Keratinocyte (primary cell): Measurements from ENCODE around the gene STK11. TPM values are rescaled to one million over a fixed set of nuclear protein-coding genes. Genes with fewer than 3 reads are reported as not detected.
A peak's percentile ranks its signal among the peaks of the same experiment; 100 is the strongest.

Source experiments
- DNase-seq: peaks from one replicate; pipeline ENCODE4 v3.0.0-alpha.2; 2011; ENCODE audit warnings: low read depth, missing footprints, low spot score
- FAIRE-seq: peaks from 2 replicates; lab custom pipeline; 2011; peaks lifted over from hg19 to GRCh38; lab: Jason Lieb, UNC
- H2AFZ ChIP-seq: 2 replicates; pipeline ENCODE4 v1.6.0; 2012; ENCODE audit warnings: low read length, control low read depth, inconsistent platforms; ENCODE audit not compliant: control insufficient read depth
- H3K27ac ChIP-seq: 2 replicates; pipeline ENCODE4 v1.5.1; 2011; ENCODE audit warnings: low read length; ENCODE audit not compliant: control insufficient read depth, insufficient read depth
- H3K27me3 ChIP-seq: 3 replicates; pipeline ENCODE4 v1.6.0; 2011; ENCODE audit warnings: low read length; ENCODE audit not compliant: control insufficient read depth, insufficient read depth; ENCODE audit errors: extremely low read depth
- H3K36me3 ChIP-seq, 2 experiments: 2 replicates in 1 of 2; 3 replicates in 1 of 2; pipeline ENCODE4 v1.5.1; 2011; ENCODE audit warnings: low read length in 2 of 2, mild to moderate bottlenecking in 1 of 2; ENCODE audit not compliant: control insufficient read depth in 2 of 2, insufficient read depth in 2 of 2; ENCODE audit errors: extremely low read depth in 1 of 2
- H3K4me1 ChIP-seq: 3 replicates; pipeline ENCODE4 v1.5.1; 2011; ENCODE audit warnings: low read length; ENCODE audit not compliant: control insufficient read depth, insufficient read depth; ENCODE audit errors: extremely low read depth
- H3K4me2 ChIP-seq: 3 replicates; pipeline ENCODE4 v1.6.0; 2011; ENCODE audit warnings: low read depth, low read length; ENCODE audit not compliant: control insufficient read depth, insufficient read depth; ENCODE audit errors: extremely low read depth
- H3K4me3 ChIP-seq, 3 experiments: fragments of 200-600 bp in 1 of 3; sonication (generic) in 1 of 3; 2 replicates in 2 of 3; 3 replicates in 1 of 3; pipeline ENCODE4 v1.5.1; 2011 to 2016; ENCODE audit warnings: low read length in 3 of 3, mild to moderate bottlenecking in 3 of 3, control low read depth in 2 of 3, inconsistent platforms in 1 of 3, low read depth in 1 of 3, mixed read lengths in 1 of 3, mixed run types in 1 of 3, moderate library complexity in 1 of 3; ENCODE audit not compliant: control insufficient read depth in 2 of 3, insufficient read depth in 2 of 3; ENCODE audit errors: extremely low read depth in 1 of 3
- H3K79me2 ChIP-seq: 2 replicates; pipeline ENCODE4 v1.6.0; 2012; ENCODE audit warnings: low read length; ENCODE audit not compliant: control insufficient read depth, insufficient read depth
- H3K9ac ChIP-seq: 3 replicates; pipeline ENCODE4 v1.6.0; 2011; ENCODE audit warnings: low read length; ENCODE audit not compliant: control insufficient read depth, insufficient read depth; ENCODE audit errors: extremely low read depth
- H3K9me1 ChIP-seq: 3 replicates; pipeline ENCODE4 v1.6.0; 2011; ENCODE audit warnings: low read length; ENCODE audit not compliant: control insufficient read depth, insufficient read depth; ENCODE audit errors: extremely low read depth
- H3K9me3 ChIP-seq: 2 replicates; pipeline ENCODE4 v1.5.1; 2012; ENCODE audit warnings: low read depth, low read length; ENCODE audit not compliant: control insufficient read depth
- H4K20me1 ChIP-seq: 3 replicates; pipeline ENCODE4 v1.6.0; 2011; ENCODE audit warnings: low read length; ENCODE audit not compliant: control insufficient read depth, insufficient read depth; ENCODE audit errors: extremely low read depth
- EZH2 ChIP-seq: IDR thresholded peaks from one replicate; pipeline ENCODE4 v1.6.1; 2012; ENCODE audit warnings: inconsistent platforms, mild to moderate bottlenecking, low read length, moderate library complexity
- dilution Hi-C: fragments of 300-500 bp; cut with MboI; formaldehyde crosslinking; loops from one replicate; pipeline ENCODE4 v1.7.0; 2020; ENCODE audit warnings: low sequenced_read_pairs; ENCODE audit not compliant: extremely low pct_ligation_motif_present
- polyA plus RNA-seq, 5 experiments: library from polyadenylated mRNA; depleted of rRNA in 3 of 5; stranded (reverse) in 3 of 5; stranded (forward) in 1 of 5; unstranded in 1 of 5; fragments of >200 nt; gene quantifications; 1 replicate in 1 of 5; 2 replicates in 3 of 5; 3 replicates in 1 of 5; pipeline versions ENCODE4 v1.2.1 to v1.2.3, GENCODE V29; 2011 to 2012; ENCODE audit warnings: missing spikeins in 2 of 5, low read depth in 1 of 5, low replicate concordance in 1 of 5
- TF ChIP-seq, protein P1 (sequence below), 3 experiments: IDR thresholded peaks in 1 of 3; conservative IDR thresholded peaks in 1 of 3; optimal IDR thresholded peaks in 1 of 3; 2 replicates in 2 of 3; 3 replicates in 1 of 3; pipeline versions ENCODE3 to v1.5.1; 2011; ENCODE audit warnings: low read length in 3 of 3, mild to moderate bottlenecking in 3 of 3, moderate library complexity in 2 of 3, control low read depth in 1 of 3, inconsistent platforms in 1 of 3; ENCODE audit not compliant: insufficient read depth in 2 of 3; ENCODE audit errors: extremely low read depth in 1 of 3

STK11 gene
- polyA plus RNA-seq, 1 donor (not counting 4 experiments of a cell fraction or from before 2014, with no cell fraction given) = 24.6 TPM

DNA sequence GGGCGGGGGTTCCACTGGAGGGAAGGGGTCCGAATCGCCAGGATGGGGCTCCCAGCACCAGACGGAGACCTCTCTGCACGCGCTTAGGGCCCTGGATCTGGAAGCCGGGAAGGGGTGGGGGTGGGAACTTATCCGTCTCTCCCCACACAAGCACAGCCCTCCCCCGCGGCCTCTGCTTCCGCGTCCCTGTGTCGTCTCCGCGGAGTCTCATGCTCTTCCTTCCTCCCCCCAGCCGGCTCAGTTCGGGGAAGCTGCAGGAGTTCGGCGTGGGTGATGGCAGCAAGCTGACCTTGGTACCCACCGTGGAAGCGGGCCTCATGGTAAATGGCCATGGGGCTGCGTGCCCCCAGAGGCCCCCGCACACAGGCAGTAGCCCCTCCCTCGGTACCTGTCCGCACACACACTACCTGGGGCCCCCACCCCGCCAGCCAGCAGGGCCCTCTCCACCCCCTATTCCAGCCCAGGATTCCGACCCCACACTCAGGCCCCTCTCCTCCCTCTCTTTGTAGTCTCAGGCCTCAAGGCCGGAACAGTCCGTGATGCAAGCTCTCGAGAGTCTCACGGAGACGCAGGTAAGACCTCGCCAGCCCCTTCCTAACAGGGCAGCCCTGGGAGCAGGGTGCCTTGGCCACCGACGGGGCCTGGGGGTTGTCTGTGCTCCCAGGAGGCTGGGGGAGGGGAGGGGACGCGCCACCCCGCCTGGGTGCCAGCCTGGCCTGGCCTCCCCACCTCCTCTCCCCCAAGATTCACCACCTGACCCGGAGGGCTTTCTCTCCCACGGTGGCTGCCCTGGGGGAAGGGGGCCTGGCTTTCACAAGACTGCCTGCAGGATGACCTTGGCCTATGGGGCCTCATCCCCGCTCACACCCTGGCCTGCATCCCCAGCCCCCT, 46.0 kb downstream of the STK11 start:
- DNase-seq = no peak

DNA sequence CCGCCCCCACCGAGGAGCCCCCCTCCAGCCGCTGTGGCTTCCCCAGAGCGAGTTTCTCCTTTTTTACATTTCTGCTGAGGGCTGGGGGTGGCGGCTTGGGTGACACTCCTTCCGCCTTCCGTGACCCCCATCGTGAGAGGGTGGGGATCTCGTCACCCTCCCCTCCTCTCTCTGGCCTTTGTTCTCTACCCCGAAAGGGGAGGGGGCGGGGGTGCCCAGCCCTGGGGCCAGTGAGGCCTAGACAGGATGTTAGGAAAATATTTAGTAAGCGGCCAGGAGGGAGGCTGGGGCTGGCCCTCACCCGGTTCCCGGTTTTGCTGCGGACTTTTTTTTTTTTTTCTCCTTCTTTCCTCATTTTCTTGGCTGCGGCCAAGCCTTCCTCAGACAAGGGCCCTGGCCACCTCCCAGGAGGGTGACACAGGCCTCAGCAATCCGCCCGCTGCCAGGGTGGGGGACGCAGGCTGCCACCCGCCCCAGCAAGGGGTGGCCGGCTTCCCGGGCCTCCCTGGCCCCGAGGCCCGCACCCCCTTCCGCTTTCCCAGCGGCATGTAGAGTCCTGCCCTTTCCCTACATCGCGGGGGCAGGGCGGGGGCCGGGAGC, 46.7 kb downstream of the STK11 start:
- Histone ChIP-seq H4K20me1 (peaks cover 12% of the 10 kb centered on the region), H3K9me1 (no peaks in the 10 kb centered on the region), H3K4me3 (peak overlapping the region; percentile 83 to 87 (median 85)), H3K9me3 (no peaks in the 10 kb centered on the region), H3K4me2 (peak overlapping the region; percentile 81), H3K36me3 (peaks cover 23 to 37% of the 10 kb centered on the region in 2 experiments), H3K27ac (peak overlapping the region; percentile 69), H3K27me3 (no peaks in the 10 kb centered on the region), H2AFZ (no peak overlapping the region), H3K79me2 (peaks cover 55% of the 10 kb centered on the region), H3K9ac (peak overlapping the region; percentile 83), H3K4me1 (peaks cover 11% of the 10 kb centered on the region)
- DNase-seq = no peak
- TF ChIP-seq EZH2 = no peak
- TF ChIP-seq, protein P1, sequence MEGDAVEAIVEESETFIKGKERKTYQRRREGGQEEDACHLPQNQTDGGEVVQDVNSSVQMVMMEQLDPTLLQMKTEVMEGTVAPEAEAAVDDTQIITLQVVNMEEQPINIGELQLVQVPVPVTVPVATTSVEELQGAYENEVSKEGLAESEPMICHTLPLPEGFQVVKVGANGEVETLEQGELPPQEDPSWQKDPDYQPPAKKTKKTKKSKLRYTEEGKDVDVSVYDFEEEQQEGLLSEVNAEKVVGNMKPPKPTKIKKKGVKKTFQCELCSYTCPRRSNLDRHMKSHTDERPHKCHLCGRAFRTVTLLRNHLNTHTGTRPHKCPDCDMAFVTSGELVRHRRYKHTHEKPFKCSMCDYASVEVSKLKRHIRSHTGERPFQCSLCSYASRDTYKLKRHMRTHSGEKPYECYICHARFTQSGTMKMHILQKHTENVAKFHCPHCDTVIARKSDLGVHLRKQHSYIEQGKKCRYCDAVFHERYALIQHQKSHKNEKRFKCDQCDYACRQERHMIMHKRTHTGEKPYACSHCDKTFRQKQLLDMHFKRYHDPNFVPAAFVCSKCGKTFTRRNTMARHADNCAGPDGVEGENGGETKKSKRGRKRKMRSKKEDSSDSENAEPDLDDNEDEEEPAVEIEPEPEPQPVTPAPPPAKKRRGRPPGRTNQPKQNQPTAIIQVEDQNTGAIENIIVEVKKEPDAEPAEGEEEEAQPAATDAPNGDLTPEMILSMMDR (optimal IDR thresholded peaks at IDR 0.05 in 1 of 3, IDR thresholded peaks at IDR 0.05 in 1 of 3, conservative IDR thresholded peaks at IDR 0.05 in 1 of 3; ENCODE audit: extremely low read depth in 1 of 3, insufficient read depth in 2 of 3, low read length in 3 of 3) = no peak
- dilution Hi-C loops = no loop called here
- peak; percentile 48 for FAIRE-seq

More for the DNA sequence above, 46.0 kb downstream of the STK11 start:
- Histone ChIP-seq H3K79me2 (peaks cover 49% of the 10 kb centered on the region), H4K20me1 (peaks cover 7% of the 10 kb centered on the region), H2AFZ (no peak overlapping the region), H3K27me3 (no peaks in the 10 kb centered on the region), H3K9me1 (no peaks in the 10 kb centered on the region), H3K9ac (peak overlapping the region; percentile 83), H3K4me3 (peak overlapping the region; percentile 83 to 87 (median 85)), H3K4me1 (peaks cover 9% of the 10 kb centered on the region), H3K36me3 (peaks cover 19 to 30% of the 10 kb centered on the region in 2 experiments), H3K27ac (peak overlapping the region; percentile 69), H3K4me2 (peak overlapping the region; percentile 81), H3K9me3 (no peaks in the 10 kb centered on the region)
- no peak for FAIRE-seq
- no peak for TF ChIP-seq EZH2
- TF ChIP-seq, protein P1 (optimal IDR thresholded peaks at IDR 0.05 in 1 of 3, IDR thresholded peaks at IDR 0.05 in 1 of 3, conservative IDR thresholded peaks at IDR 0.05 in 1 of 3; ENCODE audit: extremely low read depth in 1 of 3, insufficient read depth in 2 of 3, low read length in 3 of 3) = no peak
- dilution Hi-C loops = no loop called here
